GM10248 (cell line): ENCODE data around the gene HSPB6.
"Not testable (repeated sequence)": the region's sequence is repeated elsewhere in the genome, so short reads cannot be mapped to it uniquely, and the experiment has no call there.

Experiments used
- CTCF ChIA-PET: fragments of 300-600 bp; sonication (Branson Sonifier 250); formaldehyde crosslinking; extraction: SDS; loops from one replicate; lab custom pipeline; 2021; ENCODE audit warnings: antibody characterized with exemption; lab: Yijun Ruan, JAX
- POLR2A ChIA-PET: fragments of 350-650 bp; sonication (Branson Sonifier 250); formaldehyde crosslinking; extraction: SDS; loops from one replicate; lab custom pipeline; 2020; ENCODE audit warnings: antibody characterized with exemption; lab: Yijun Ruan, JAX
- DNase-seq: peaks from one replicate; pipeline ENCODE4 v3.0.0; 2012; ENCODE audit errors: extremely low spot score
- CTCF ChIP-seq: IDR thresholded peaks from 2 replicates; pipeline ENCODE4 v1.5.1; 2012; ENCODE audit warnings: mild to moderate bottlenecking, low read depth; ENCODE audit errors: extremely low read depth, missing control alignments, control extremely low read depth

The HSPB6 gene

GRCh38 chr19:35774274-35775045 lies 17.6 kb upstream of the HSPB6 start:
- POLR2A ChIA-PET, result no interaction called here
- no peak for DNase-seq
- TF ChIP-seq CTCF, result no peak
- CTCF ChIA-PET, result interaction anchor here (2.5 kb wide), 1 partner anchor 27 kb away, joined by 6 read pairs; the partner anchor contains the start of gene LIN37

- DNase-seq, result no peak
- no peak for TF ChIP-seq CTCF
- ChIA-PET POLR2A (interaction anchor here (0.6 kb wide), 2 partner anchors 130 to 161 kb away, joined by 4 read pairs; no protein-coding TSS in a partner anchor), CTCF (interaction anchor here (1.0 to 2.5 kb wide), 3 partner anchors 17 to 79 kb away, joined by 3 to 6 read pairs (median 3); partner anchors contain the start of gene LIN37)
Measured at GRCh38 chr19:35773020-35773806, 16.4 kb upstream of the HSPB6 start.

- CTCF ChIA-PET, result interaction anchor here (1.0 to 1.4 kb wide), 2 partner anchors 18 to 78 kb away, joined by 3 read pairs; no protein-coding TSS in a partner anchor
- DNase-seq, POLR2A ChIA-PET: not testable (repeated sequence)
Measured at GRCh38 chr19:35772362-35772761, 15.5 kb upstream of the HSPB6 start.

GRCh38 chr19:35768082-35768421 lies 11.2 kb upstream of the HSPB6 start:
- TF ChIP-seq CTCF, result no peak
- ChIA-PET CTCF (interaction anchor here (1.6 kb wide), 1 partner anchor 20 kb away, joined by 5 read pairs; the partner anchor contains the start of gene LIN37), POLR2A (no interaction called here)

GRCh38 chr19:35767288-35768081 lies 10.7 kb upstream of the HSPB6 start:
- ChIA-PET CTCF (interaction anchor here (1.6 kb wide), 1 partner anchor 19 kb away, joined by 5 read pairs; the partner anchor contains the start of gene LIN37), POLR2A (interaction anchor here (0.8 kb wide), 1 partner anchor 19 kb away, joined by 3 read pairs; the partner anchor contains the start of gene LIN37)
- peak; percentile 28 for DNase-seq
- no peak for TF ChIP-seq CTCF

More at GRCh38 chr19:35768082-35768421, 11.2 kb upstream of the HSPB6 start:
- DNase-seq, result no peak

DNA sequence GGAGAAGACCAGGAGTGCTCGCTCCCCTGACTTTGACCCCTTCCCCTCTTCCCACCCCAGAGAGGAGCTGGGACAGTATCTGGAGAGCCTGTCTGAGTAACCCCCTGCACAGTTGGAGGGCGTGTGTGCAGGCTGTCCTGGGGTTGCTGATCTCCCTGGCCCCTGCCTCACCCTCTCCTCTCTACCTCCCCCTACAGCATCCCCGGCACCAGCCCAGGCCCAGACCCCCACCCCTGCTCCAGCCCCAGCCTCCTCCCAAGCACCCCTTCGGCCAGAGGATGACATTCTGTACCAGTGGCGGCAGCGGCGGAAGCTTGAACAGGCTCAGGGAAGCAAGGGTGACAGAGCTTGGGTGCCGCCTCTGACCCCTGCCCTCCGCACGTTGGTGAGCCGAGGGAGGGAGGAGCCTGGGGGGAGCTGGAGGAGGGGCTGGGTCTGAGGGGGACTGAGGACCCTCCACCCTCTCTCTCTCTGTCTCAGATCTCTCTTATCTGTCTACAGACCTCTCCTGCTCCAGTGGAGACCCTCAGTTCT lies 9.8 kb upstream of the HSPB6 start:
- ChIA-PET POLR2A (interaction anchor here (0.8 kb wide), 1 partner anchor 18 kb away, joined by 3 read pairs; the partner anchor contains the start of gene LIN37), CTCF (interaction anchor here (1.6 kb wide), 1 partner anchor 18 kb away, joined by 5 read pairs; the partner anchor contains the start of gene LIN37)
- TF ChIP-seq CTCF, result no peak
- no peak for DNase-seq
